HL-60 (cell line): ENCODE results near the gene TRIM13.
"Not testable (repeated sequence)": the region's sequence is repeated elsewhere in the genome, so short reads cannot be mapped to it uniquely, and the experiment has no call there.

Source experiments
- DNase-seq, 2 experiments: peaks; one replicate each; pipeline ENCODE4 v3.0.0-alpha.2; 2010 to 2020; ENCODE audit warnings: low read depth in 1 of 2, low spot score in 1 of 2
- H3K27ac ChIP-seq: fragments of 250-450 bp; sonication (Bioruptor Pico); replicated peaks from 2 replicates; pipeline ENCODE4 v1.5.1; 2020; ENCODE audit warnings: mild to moderate bottlenecking, moderate library complexity
- H3K27me3 ChIP-seq: fragments of 250-450 bp; sonication (Bioruptor Pico); 2 replicates; pipeline ENCODE4 v1.5.1; 2021; ENCODE audit warnings: mild to moderate bottlenecking, moderate library complexity; ENCODE audit not compliant: insufficient read depth, poor library complexity, severe bottlenecking
- H3K4me3 ChIP-seq: replicated peaks from 2 replicates; pipeline ENCODE4 v1.5.1; 2011; ENCODE audit warnings: mild to moderate bottlenecking, control low read depth, low read length; ENCODE audit not compliant: insufficient read depth
- CTCF ChIP-seq: IDR thresholded peaks from one replicate; pipeline ENCODE4 v1.5.1; 2011; ENCODE audit warnings: low read length, control low read depth, inconsistent platforms; ENCODE audit not compliant: insufficient read depth
- GABPA ChIP-seq: IDR thresholded peaks from 2 replicates; pipeline ENCODE4 v1.6.1; 2012; ENCODE audit warnings: low read depth
- POLR2AphosphoS5 ChIP-seq: IDR thresholded peaks from 2 replicates; pipeline ENCODE4 v1.6.1; 2012; ENCODE audit warnings: low read depth
- REST ChIP-seq: IDR thresholded peaks from 2 replicates; pipeline ENCODE4 v1.6.1; 2012; ENCODE audit warnings: low read depth; ENCODE audit not compliant: insufficient replicate concordance
- SPI1 ChIP-seq: IDR thresholded peaks from 2 replicates; pipeline ENCODE4 v1.6.1; 2012; ENCODE audit warnings: low read depth, mild to moderate bottlenecking, borderline replicate concordance

TRIM13 gene

GRCh38 chr13:49985129-49985528 is 11.7 kb upstream of the TRIM13 start:
- Histone ChIP-seq H3K4me3 (no peak overlapping the region), H3K27me3 (no peaks in the 10 kb centered on the region), H3K27ac (no peak overlapping the region)
- TF ChIP-seq POLR2AphosphoS5, result no peak
- TF ChIP-seq GABPA, result no peak
- no peak for TF ChIP-seq CTCF
- TF ChIP-seq REST, result no peak
- no peak for TF ChIP-seq SPI1
- no peak for DNase-seq

GRCh38 chr13:49986471-49986870 is 10.4 kb upstream of the TRIM13 start:
- no peaks in the 10 kb centered on the region for H3K27me3 ChIP-seq
- no peak overlapping the region for H3K27ac ChIP-seq
- TF ChIP-seq SPI1 (no peak), CTCF (no peak), POLR2AphosphoS5 (no peak), REST (no peak), GABPA (no peak)
- no peak overlapping the region for H3K4me3 ChIP-seq
- DNase-seq, result no peak

- not testable (repeated sequence) for H3K4me3 ChIP-seq, DNase-seq, H3K27ac ChIP-seq, H3K27me3 ChIP-seq
These were observed 6.2 kb upstream of the TRIM13 start for GRCh38 chr13:49990612-49991011.

- Histone ChIP-seq H3K27ac (no peak overlapping the region), H3K27me3 (no peaks in the 10 kb centered on the region), H3K4me3 (no peak overlapping the region)
- DNase-seq, result no peak
- no peak for TF ChIP-seq SPI1
- no peak for TF ChIP-seq POLR2AphosphoS5
- TF ChIP-seq REST, result no peak
- TF ChIP-seq GABPA, result no peak
- TF ChIP-seq CTCF, result no peak
These were observed 3.7 kb upstream of the TRIM13 start for GRCh38 chr13:49993111-49993510.
